ENCODE results near the gene CMPK2. TPM values are rescaled to one million over a fixed set of nuclear protein-coding genes. Genes with fewer than 3 reads are reported as not detected.

CMPK2 gene
- polyA plus RNA-seq, 1 of the 3 experiments (the other 2 are of a cell fraction) = 1.1 TPM

GRCh38 chr2:6854416-6854815 lies 11.3 kb downstream of the CMPK2 start (continued):
- TF ChIP-seq EP300 (IDR thresholded peaks at IDR 0.05; ENCODE audit: borderline replicate concordance in 1 of 2, low read depth in 1 of 2, low read length in 1 of 2) (no peak), CTCF (IDR thresholded peaks at IDR 0.05) (no peak), FOXJ3 (CRISPR knock-in tag; IDR thresholded peaks at IDR 0.05) (no peak), MXI1 (IDR thresholded peaks at IDR 0.05; ENCODE audit: low read depth, low read length) (no peak), SIN3A (IDR thresholded peaks at IDR 0.05; ENCODE audit: borderline replicate concordance, low read depth, low read length) (no peak), TAF1 (IDR thresholded peaks at IDR 0.05; ENCODE audit: borderline replicate concordance, low read depth, low read length) (no peak)

GRCh38 chr2:6852195-6852594 lies 13.5 kb downstream of the CMPK2 start:
- no peak for DNase-seq
- no peaks in the 10 kb centered on the region for H3K27me3 ChIP-seq (ENCODE audit: insufficient read depth)
- POLR2A ChIA-PET = no interaction called here
- H3K4me1 ChIP-seq (ENCODE audit: control insufficient read depth in 1 of 2, insufficient read depth in 2 of 2, low read depth in 1 of 2, low read length in 1 of 2) = no peaks in the 10 kb centered on the region
- TF ChIP-seq RXRA (IDR thresholded peaks at IDR 0.05; ENCODE audit: borderline replicate concordance, low read depth) (no peak), TCF12 (IDR thresholded peaks at IDR 0.05) (no peak), EZH2phosphoT487 (IDR thresholded peaks at IDR 0.05; ENCODE audit: borderline replicate concordance, low read depth) (no peak), PBX3 (IDR thresholded peaks at IDR 0.05) (no peak), NRF1 (IDR thresholded peaks at IDR 0.05; ENCODE audit: low read depth, low read length) (no peak), POLR2AphosphoS5 (IDR thresholded peaks at IDR 0.05; ENCODE audit: low read depth, low read length) (no peak), CHD2 (IDR thresholded peaks at IDR 0.05; ENCODE audit: low read length, partially characterized antibody) (no peak), NFIC (IDR thresholded peaks at IDR 0.05; ENCODE audit: borderline replicate concordance) (no peak), SIN3A (IDR thresholded peaks at IDR 0.05; ENCODE audit: borderline replicate concordance, low read depth, low read length) (no peak), RFX5 (IDR thresholded peaks at IDR 0.05; ENCODE audit: low read length) (no peak), ELF1 (IDR thresholded peaks at IDR 0.05) (no peak), USF1 (IDR thresholded peaks at IDR 0.05; ENCODE audit: borderline replicate concordance, low read depth) (no peak)
- H3K4me2 ChIP-seq = no peak overlapping the region
- no peaks in the 10 kb centered on the region for H3K79me2 ChIP-seq (ENCODE audit: insufficient read depth)
- H3K9ac ChIP-seq = no peak overlapping the region
- no peaks in the 10 kb centered on the region for H3K9me2 ChIP-seq
- no peaks in the 10 kb centered on the region for H3K9me3 ChIP-seq
- CTCF ChIA-PET = no interaction called here
- no peaks in the 10 kb centered on the region for H3K36me3 ChIP-seq (replicated peaks in 1 of 2; ENCODE audit: control insufficient read depth in 1 of 2, insufficient read depth in 2 of 2, low read length in 1 of 2)
- no peaks in the 10 kb centered on the region for H3F3A ChIP-seq (replicated peaks; ENCODE audit: insufficient read depth)
- H2AFZ ChIP-seq (ENCODE audit: low read depth) = no peak overlapping the region
- H3K4me3 ChIP-seq (ENCODE audit: low read depth in 2 of 2, low read length in 1 of 2) = no peak overlapping the region
- H3K27ac ChIP-seq (ENCODE audit: low read depth in 2 of 2, low read length in 1 of 2) = no peak overlapping the region
- no peaks in the 10 kb centered on the region for H4K20me1 ChIP-seq (ENCODE audit: insufficient read depth)
- 63% methylated on average over 2 of the region's 2 CpGs for WGBS (ENCODE audit: low lambda C conversion rate)

Data from SK-N-SH (cell line).